HepG2 (cell line): ENCODE data around the gene IGF2BP3. TPM values are rescaled to one million over a fixed set of nuclear protein-coding genes. Genes with fewer than 3 reads are reported as not detected.

ENCODE experiments used
- ARID5B ChIP-seq: IDR thresholded peaks from 2 replicates; pipeline ENCODE4 v1.4.0; 2020; ENCODE audit warnings: mild to moderate bottlenecking, missing genetic modification reagents
- ATF4 ChIP-seq, 2 experiments: fragments of 450-650 bp in 1 of 2; sonication (generic) in 1 of 2; formaldehyde crosslinking; IDR thresholded peaks; 2 replicates each; pipeline versions ENCODE4 v1.5.0 to v1.8.0; 2020 to 2022; ENCODE audit warnings: mild to moderate bottlenecking in 1 of 2, missing genetic modification reagents in 1 of 2
- GATA4 ChIP-seq: sonication (generic); IDR thresholded peaks from 2 replicates; pipeline ENCODE4 v1.6.1; 2016; ENCODE audit warnings: antibody characterized with exemption, low read depth, borderline replicate concordance
- HMGA1 ChIP-seq: sonication (generic); formaldehyde crosslinking; conservative IDR thresholded peaks from 2 replicates; pipeline ENCODE4 v1.4.0; 2020; ENCODE audit warnings: missing genetic modification reagents
- HOXA9 ChIP-seq: sonication (generic); formaldehyde crosslinking; IDR thresholded peaks from 2 replicates; pipeline ENCODE4 v1.8.1; 2022; ENCODE audit warnings: missing genetic modification reagents, mild to moderate bottlenecking, moderate library complexity, borderline replicate concordance
- KAT8 ChIP-seq: IDR thresholded peaks from 2 replicates; pipeline ENCODE4 v1.6.1; 2016; ENCODE audit warnings: missing genetic modification reagents, missing compliant biosample characterization
- MED13 ChIP-seq: sonication (generic); formaldehyde crosslinking; IDR thresholded peaks from 2 replicates; pipeline ENCODE4 v1.5.0; 2020; ENCODE audit warnings: missing genetic modification reagents
- NFAT5 ChIP-seq: sonication (generic); formaldehyde crosslinking; IDR thresholded peaks from 2 replicates; pipeline ENCODE4 v1.4.0; 2020; ENCODE audit warnings: missing genetic modification reagents
- NFE2L1 ChIP-seq: sonication (generic); formaldehyde crosslinking; IDR thresholded peaks from 2 replicates; pipeline ENCODE4 v1.4.0; 2020; ENCODE audit warnings: missing genetic modification reagents, mild to moderate bottlenecking, borderline replicate concordance
- PITX1 ChIP-seq: sonication (generic); formaldehyde crosslinking; IDR thresholded peaks from 2 replicates; pipeline ENCODE4 v1.5.1; 2020; ENCODE audit warnings: mild to moderate bottlenecking, missing genetic modification reagents
- PRDM4 ChIP-seq: sonication (generic); formaldehyde crosslinking; IDR thresholded peaks from 2 replicates; pipeline ENCODE4 v1.9.0; 2021; ENCODE audit warnings: missing genetic modification reagents, borderline replicate concordance
- SKI ChIP-seq: fragments of 450-650 bp; IDR thresholded peaks from one replicate; pipeline ENCODE4 v1.6.1; 2018; ENCODE audit warnings: mild to moderate bottlenecking; ENCODE audit not compliant: partially characterized antibody
- STAG1 ChIP-seq: sonication (generic); formaldehyde crosslinking; IDR thresholded peaks from 2 replicates; pipeline ENCODE4 v1.4.0; 2020; ENCODE audit warnings: missing genetic modification reagents
- ZNF235 ChIP-seq: sonication (generic); formaldehyde crosslinking; IDR thresholded peaks from 2 replicates; pipeline ENCODE4 v1.8.1; 2023; ENCODE audit warnings: mild to moderate bottlenecking, missing genetic modification reagents, borderline replicate concordance
- ZNF317 ChIP-seq: sonication (generic); formaldehyde crosslinking; IDR thresholded peaks from 2 replicates; pipeline ENCODE4 v1.5.0; 2020; ENCODE audit warnings: mild to moderate bottlenecking, missing genetic modification reagents
- ZNF546 ChIP-seq: sonication (generic); formaldehyde crosslinking; conservative IDR thresholded peaks from 2 replicates; pipeline ENCODE4 v1.8.1; 2023; ENCODE audit warnings: mild to moderate bottlenecking, missing genetic modification reagents
- polyA plus RNA-seq, 8 experiments: library from polyadenylated mRNA; depleted of rRNA in 3 of 8; stranded (reverse) in 7 of 8; unstranded in 1 of 8; fragments of >200 nt; fragmentation: Illumina TruSeq in 4 of 8; extraction: Trizol in 4 of 8; gene quantifications; 2 replicates each; pipeline versions ENCODE4 v1.2.1 to v1.2.3, GENCODE V29; 2011 to 2016; ENCODE audit warnings: low read depth in 4 of 8, missing spikeins in 1 of 8, mixed read lengths in 1 of 8; ENCODE audit not compliant: insufficient read depth in 1 of 8
- total RNA-seq, 5 experiments: library from RNA; depleted of rRNA; stranded (reverse); fragments of >200 nt; fragmentation: Illumina TruSeq; extraction: Trizol; gene quantifications; 2 replicates each; pipeline ENCODE4 v1.2.3, GENCODE V29; 2016; ENCODE audit warnings: low read depth in 1 of 5

The IGF2BP3 gene
- total and polyA plus RNA-seq, 2 of the 13 experiments (the other 11 are each of a cell fraction or from before 2014, with no cell fraction given) = 37.7 to 39.5 TPM

- TF ChIP-seq STAG1 (CRISPR knock-in tag) = no peak
- no peak for TF ChIP-seq GATA4
- no peak for TF ChIP-seq NFE2L1 (CRISPR knock-in tag)
- no peak for TF ChIP-seq SKI
- TF ChIP-seq HMGA1 (CRISPR knock-in tag) = no peak
- no peak for TF ChIP-seq PRDM4 (CRISPR knock-in tag)
- TF ChIP-seq ZNF317 = no peak
- TF ChIP-seq PITX1 = peak; percentile 8; the same call in 1 of the 2 replicates
- no peak for TF ChIP-seq MED13 (CRISPR knock-in tag)
- TF ChIP-seq HOXA9 (CRISPR knock-in tag) = no peak
- TF ChIP-seq NFAT5 = no peak
- peak; percentile 63 for TF ChIP-seq KAT8 (CRISPR knock-in tag)
- TF ChIP-seq ZNF546 = no peak
- TF ChIP-seq ATF4 (CRISPR knock-in tag; IDR thresholded peaks at IDR 0.05) = peak in 1 of 2 experiments; percentile 61; a peak in 2 of 4 replicates
- TF ChIP-seq ARID5B (CRISPR knock-in tag) = peak; percentile 49
- TF ChIP-seq ZNF235 (CRISPR knock-in tag) = no peak
Observed at GRCh38 chr7:23294549-23295400, 175.5 kb downstream of the IGF2BP3 start (continued).
